ENCODE results near the gene RIC8B.

Gene RIC8B

GRCh38 chr12:106903241-106903945 is 128.9 kb downstream of the RIC8B start:
- peak; percentile 51 for DNase-seq (ENCODE audit: low read depth)
- peak overlapping the region; percentile 56 for H3K4me3 ChIP-seq (replicated peaks; ENCODE audit: low read depth, low read length)

DNA sequence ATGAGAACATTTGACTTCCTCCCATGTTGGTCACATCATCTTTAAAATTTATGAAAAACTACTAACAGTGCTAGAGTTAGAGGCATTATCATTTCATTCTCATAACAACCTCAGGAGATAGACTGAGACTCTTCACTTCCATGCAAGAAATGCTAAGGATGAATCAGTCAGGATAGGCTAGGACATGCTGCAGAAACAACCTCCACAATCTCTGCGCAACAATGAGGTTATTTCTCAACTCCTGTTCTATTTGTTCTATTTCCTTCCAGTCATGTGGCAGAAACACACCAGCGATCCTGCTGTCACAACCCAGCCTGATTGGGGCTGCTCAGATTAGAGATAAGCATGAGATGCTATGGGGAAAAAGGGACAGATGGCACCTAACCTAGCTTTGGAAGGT is 132.2 kb downstream of the RIC8B start:
- no peak overlapping the region for H3K4me3 ChIP-seq (replicated peaks; ENCODE audit: low read depth, low read length)
- TF ChIP-seq, protein P1, sequence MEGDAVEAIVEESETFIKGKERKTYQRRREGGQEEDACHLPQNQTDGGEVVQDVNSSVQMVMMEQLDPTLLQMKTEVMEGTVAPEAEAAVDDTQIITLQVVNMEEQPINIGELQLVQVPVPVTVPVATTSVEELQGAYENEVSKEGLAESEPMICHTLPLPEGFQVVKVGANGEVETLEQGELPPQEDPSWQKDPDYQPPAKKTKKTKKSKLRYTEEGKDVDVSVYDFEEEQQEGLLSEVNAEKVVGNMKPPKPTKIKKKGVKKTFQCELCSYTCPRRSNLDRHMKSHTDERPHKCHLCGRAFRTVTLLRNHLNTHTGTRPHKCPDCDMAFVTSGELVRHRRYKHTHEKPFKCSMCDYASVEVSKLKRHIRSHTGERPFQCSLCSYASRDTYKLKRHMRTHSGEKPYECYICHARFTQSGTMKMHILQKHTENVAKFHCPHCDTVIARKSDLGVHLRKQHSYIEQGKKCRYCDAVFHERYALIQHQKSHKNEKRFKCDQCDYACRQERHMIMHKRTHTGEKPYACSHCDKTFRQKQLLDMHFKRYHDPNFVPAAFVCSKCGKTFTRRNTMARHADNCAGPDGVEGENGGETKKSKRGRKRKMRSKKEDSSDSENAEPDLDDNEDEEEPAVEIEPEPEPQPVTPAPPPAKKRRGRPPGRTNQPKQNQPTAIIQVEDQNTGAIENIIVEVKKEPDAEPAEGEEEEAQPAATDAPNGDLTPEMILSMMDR (IDR thresholded peaks at IDR 0.05; ENCODE audit: low read length, missing control alignments): no peak
- no peak for DNase-seq (ENCODE audit: low read depth)

More at GRCh38 chr12:106903241-106903945, 128.9 kb downstream of the RIC8B start:
- TF ChIP-seq, protein P1 (IDR thresholded peaks at IDR 0.05; ENCODE audit: low read length, missing control alignments): no peak

- no peak for DNase-seq (ENCODE audit: low read depth)
- no peak overlapping the region for H3K4me3 ChIP-seq (replicated peaks; ENCODE audit: low read depth, low read length)
- TF ChIP-seq, protein P1 (IDR thresholded peaks at IDR 0.05; ENCODE audit: low read length, missing control alignments): no peak
Observed at GRCh38 chr12:106907411-106907810, 132.9 kb downstream of the RIC8B start.

DNA sequence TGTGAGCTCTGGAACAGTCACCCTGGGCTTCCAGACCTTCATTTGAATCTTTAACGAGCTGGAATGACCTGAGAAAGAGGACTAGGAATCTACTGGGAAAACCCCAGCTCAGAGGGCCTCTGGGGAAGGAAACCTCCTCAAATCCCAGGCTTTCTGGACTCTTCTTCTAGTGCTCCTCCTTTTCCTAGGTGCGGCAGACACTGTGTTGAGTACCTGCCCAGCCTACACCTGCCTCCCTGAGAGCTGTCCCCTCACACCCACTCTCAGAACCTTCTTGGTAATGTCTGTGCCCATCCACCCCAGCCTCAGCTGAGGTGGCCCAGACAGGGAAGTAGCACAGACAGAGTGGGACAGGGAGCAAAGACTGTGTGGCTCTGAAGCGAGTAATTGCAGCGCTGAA is 133.4 kb downstream of the RIC8B start:
- no peak overlapping the region for H3K4me3 ChIP-seq (replicated peaks; ENCODE audit: low read depth, low read length)
- DNase-seq (ENCODE audit: low read depth): no peak
- TF ChIP-seq, protein P1 (IDR thresholded peaks at IDR 0.05; ENCODE audit: low read length, missing control alignments): no peak

DNA sequence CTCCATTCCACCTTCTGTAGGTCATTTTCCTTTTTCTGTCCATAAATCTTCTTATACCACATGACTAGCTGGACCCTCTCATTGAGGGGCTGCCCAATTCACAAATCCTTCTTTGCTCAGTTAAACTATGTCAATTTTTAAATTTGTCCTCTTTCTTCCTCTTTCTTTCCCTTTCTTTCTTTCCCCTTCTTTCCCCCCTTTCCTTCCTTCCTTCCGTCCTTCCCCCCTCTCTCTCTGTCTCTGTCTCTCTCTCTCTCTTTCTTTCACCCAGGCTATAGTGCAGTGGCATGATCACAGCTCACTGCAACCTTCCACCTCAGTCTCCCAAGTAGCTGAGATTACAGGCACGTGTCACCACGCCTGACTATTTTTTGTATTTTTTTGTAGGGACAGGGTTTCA is 134.1 kb downstream of the RIC8B start:
- TF ChIP-seq, protein P1 (IDR thresholded peaks at IDR 0.05; ENCODE audit: low read length, missing control alignments): no peak
- no peak for DNase-seq (ENCODE audit: low read depth)
- H3K4me3 ChIP-seq (replicated peaks; ENCODE audit: low read depth, low read length): no peak overlapping the region

- TF ChIP-seq, protein P1 (IDR thresholded peaks at IDR 0.05; ENCODE audit: low read length, missing control alignments): no peak
- no peak overlapping the region for H3K4me3 ChIP-seq (replicated peaks; ENCODE audit: low read depth, low read length)
- no peak for DNase-seq (ENCODE audit: low read depth)
Observed at GRCh38 chr12:106910202-106910601, 135.7 kb downstream of the RIC8B start.

DNA sequence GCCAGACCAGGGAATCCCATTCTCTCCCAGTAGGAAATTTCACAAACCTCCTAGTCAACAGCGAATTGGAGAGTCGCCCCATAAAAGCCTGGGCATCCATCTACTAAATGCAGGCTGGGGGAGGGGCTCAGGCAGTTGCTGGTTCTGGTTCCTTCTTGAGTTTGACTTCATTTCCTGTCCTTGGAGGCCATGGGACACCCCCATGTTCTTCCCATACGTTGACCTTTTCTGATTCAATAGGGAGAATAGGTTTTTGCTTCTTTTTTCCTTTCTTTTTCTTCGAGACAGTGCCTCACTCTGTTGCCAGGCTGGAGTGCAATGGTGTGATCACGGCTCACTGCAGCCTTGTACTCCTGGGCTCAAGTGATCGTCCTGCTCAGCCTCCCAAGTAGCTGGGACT is 137.1 kb downstream of the RIC8B start:
- H3K4me3 ChIP-seq (replicated peaks; ENCODE audit: low read depth, low read length): no peak overlapping the region
- TF ChIP-seq, protein P1 (IDR thresholded peaks at IDR 0.05; ENCODE audit: low read length, missing control alignments): no peak
- no peak for DNase-seq (ENCODE audit: low read depth)
